Panc1 (cell line): ENCODE results near the gene SEPTIN11. TPM values are rescaled to one million over a fixed set of nuclear protein-coding genes. Genes with fewer than 3 reads are reported as not detected.

Source experiments
- ATAC-seq: fragments of 200-7000 bp; cut with Tn5 transposase; 2 replicates; pipeline ENCODE4 v1.9.1; 2020; ENCODE audit warnings: mild to moderate bottlenecking, moderate library complexity
- BruUV-seq: library from RNA; stranded (reverse); fragments of 400-500 nt; replicated peaks from 2 replicates; lab custom pipeline; 2021; lab: Mats Ljungman, UMichigan
- CTCF ChIA-PET: fragments of 300-600 bp; sonication (Branson Sonifier 250); formaldehyde crosslinking; loops from one replicate; lab custom pipeline; 2022; ENCODE audit warnings: antibody characterized with exemption; lab: Charles Lee
- POLR2A ChIA-PET: fragments of 300-600 bp; sonication (Branson Sonifier 250); formaldehyde crosslinking; loops from one replicate; lab custom pipeline; 2022; ENCODE audit warnings: antibody characterized with exemption; lab: Charles Lee
- DNase-seq: peaks from one replicate; pipeline ENCODE4 v3.0.0-alpha.2; 2010; ENCODE audit warnings: low read depth, low spot score
- H3K27ac ChIP-seq: 2 replicates; pipeline ENCODE4 v1.5.1; 2011; ENCODE audit warnings: mild to moderate bottlenecking, low read length, inconsistent platforms
- H3K27me3 ChIP-seq: fragments of 200-500 bp; sonication (Bioruptor generic); 2 replicates; pipeline ENCODE4 v1.6.0; 2014; ENCODE audit warnings: low read length, inconsistent platforms; ENCODE audit not compliant: control insufficient read depth, insufficient read depth
- H3K36me3 ChIP-seq: fragments of 200-500 bp; sonication (Bioruptor generic); 2 replicates; pipeline ENCODE4 v1.5.1; 2014; ENCODE audit warnings: inconsistent platforms, mild to moderate bottlenecking, low read length, moderate library complexity; ENCODE audit not compliant: control insufficient read depth, insufficient read depth
- H3K4me1 ChIP-seq: 2 replicates; pipeline ENCODE4 v1.5.1; 2011; ENCODE audit warnings: inconsistent platforms, mild to moderate bottlenecking, low read length, moderate library complexity; ENCODE audit not compliant: control insufficient read depth, insufficient read depth
- H3K4me3 ChIP-seq, 2 experiments: 2 replicates each; pipeline ENCODE4 v1.5.1; 2011 to 2012; ENCODE audit warnings: low read depth in 2 of 2, low read length in 2 of 2, mild to moderate bottlenecking in 2 of 2, inconsistent platforms in 1 of 2, moderate library complexity in 1 of 2
- H3K9me3 ChIP-seq: fragments of 200-500 bp; sonication (Bioruptor generic); 2 replicates; pipeline ENCODE4 v1.5.1; 2014; ENCODE audit warnings: low read depth, mild to moderate bottlenecking, inconsistent platforms, low read length, moderate library complexity; ENCODE audit not compliant: control insufficient read depth, insufficient read depth
- POLR2AphosphoS5 ChIP-seq: IDR thresholded peaks from 2 replicates; pipeline ENCODE4 v1.6.1; 2012; ENCODE audit warnings: mild to moderate bottlenecking, low read depth, low read length, moderate library complexity
- SIN3A ChIP-seq: IDR thresholded peaks from 2 replicates; pipeline ENCODE4 v1.6.1; 2012; ENCODE audit warnings: low read depth, mild to moderate bottlenecking, low read length, moderate library complexity, borderline replicate concordance; ENCODE audit not compliant: insufficient read depth
- TCF7L2 ChIP-seq: IDR thresholded peaks from 2 replicates; pipeline ENCODE4 v1.6.1; 2011; ENCODE audit warnings: mild to moderate bottlenecking, low read depth, low read length, inconsistent platforms
- in situ Hi-C: cut with HindIII; loops from 2 replicates; pipeline ENCODE4 v1.10.0; 2016; ENCODE audit warnings: low sequenced_read_pairs, low pct_unique_long_range_greater_than_20kb
- intact Hi-C: fragments of 100-400 bp; cut with micrococcal nuclease; formaldehyde crosslinking; loops from one replicate; pipeline ENCODE4 v1.10.0; 2022; ENCODE audit not compliant: unreplicated experiment
- total RNA-seq: library from RNA; stranded (reverse); gene quantifications from one replicate; pipeline ENCODE4 v1.2.1, GENCODE V29; 2021; ENCODE audit not compliant: unreplicated experiment
- TF ChIP-seq, protein P1 (sequence below), 2 experiments: IDR thresholded peaks; 2 replicates each; pipeline ENCODE4 v1.6.1; 2011 to 2012; ENCODE audit warnings: low read depth in 2 of 2, control low read depth in 1 of 2, low read length in 1 of 2, mild to moderate bottlenecking in 1 of 2, moderate library complexity in 1 of 2; ENCODE audit not compliant: insufficient read depth in 1 of 2
- TF ChIP-seq, protein P2 (sequence below): fragments of 450-650 bp; IDR thresholded peaks from 2 replicates; pipeline ENCODE4 v1.5.1; 2017; ENCODE audit warnings: mild to moderate bottlenecking

The SEPTIN11 gene
- total RNA-seq, 1 experiment from 2014 or later, result 103 TPM

DNA sequence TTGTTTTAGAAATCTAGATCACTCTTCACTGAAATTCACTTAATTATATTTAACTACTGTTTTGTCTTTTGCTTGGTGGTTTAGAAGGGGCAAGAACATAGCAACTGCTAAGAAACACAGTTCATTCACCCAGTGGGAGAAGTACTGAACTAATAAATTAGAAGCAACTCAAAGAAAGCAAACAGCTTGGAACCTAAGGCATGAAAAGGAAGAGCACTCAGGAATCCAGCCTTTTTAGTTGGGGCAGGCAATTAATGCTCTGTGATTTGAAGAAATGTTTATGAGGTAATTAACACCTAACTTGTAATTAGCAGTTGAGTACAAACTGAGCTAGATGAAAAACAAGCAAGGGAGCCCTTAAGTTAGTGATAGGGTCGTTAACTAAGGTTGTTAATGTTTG, 22.8 kb downstream of the SEPTIN11 start:
- no peaks in the 10 kb centered on the region for H3K9me3 ChIP-seq
- CTCF ChIA-PET, result no interaction called here
- H3K27ac ChIP-seq, result no peak overlapping the region
- H3K36me3 ChIP-seq, result no peaks in the 10 kb centered on the region
- intact Hi-C loops, result no loop called here
- in situ Hi-C loops, result no loop called here
- no peak overlapping the region for H3K4me3 ChIP-seq
- H3K4me1 ChIP-seq, result peaks cover 12% of the 10 kb centered on the region; the same call in 1 of the 2 replicates
- no TSS peak for BruUV-seq
- no peak for DNase-seq
- no peak for ATAC-seq
- POLR2A ChIA-PET, result no interaction called here
- TF ChIP-seq POLR2AphosphoS5, result no peak
- TF ChIP-seq SIN3A, result no peak
- TF ChIP-seq, protein P1, sequence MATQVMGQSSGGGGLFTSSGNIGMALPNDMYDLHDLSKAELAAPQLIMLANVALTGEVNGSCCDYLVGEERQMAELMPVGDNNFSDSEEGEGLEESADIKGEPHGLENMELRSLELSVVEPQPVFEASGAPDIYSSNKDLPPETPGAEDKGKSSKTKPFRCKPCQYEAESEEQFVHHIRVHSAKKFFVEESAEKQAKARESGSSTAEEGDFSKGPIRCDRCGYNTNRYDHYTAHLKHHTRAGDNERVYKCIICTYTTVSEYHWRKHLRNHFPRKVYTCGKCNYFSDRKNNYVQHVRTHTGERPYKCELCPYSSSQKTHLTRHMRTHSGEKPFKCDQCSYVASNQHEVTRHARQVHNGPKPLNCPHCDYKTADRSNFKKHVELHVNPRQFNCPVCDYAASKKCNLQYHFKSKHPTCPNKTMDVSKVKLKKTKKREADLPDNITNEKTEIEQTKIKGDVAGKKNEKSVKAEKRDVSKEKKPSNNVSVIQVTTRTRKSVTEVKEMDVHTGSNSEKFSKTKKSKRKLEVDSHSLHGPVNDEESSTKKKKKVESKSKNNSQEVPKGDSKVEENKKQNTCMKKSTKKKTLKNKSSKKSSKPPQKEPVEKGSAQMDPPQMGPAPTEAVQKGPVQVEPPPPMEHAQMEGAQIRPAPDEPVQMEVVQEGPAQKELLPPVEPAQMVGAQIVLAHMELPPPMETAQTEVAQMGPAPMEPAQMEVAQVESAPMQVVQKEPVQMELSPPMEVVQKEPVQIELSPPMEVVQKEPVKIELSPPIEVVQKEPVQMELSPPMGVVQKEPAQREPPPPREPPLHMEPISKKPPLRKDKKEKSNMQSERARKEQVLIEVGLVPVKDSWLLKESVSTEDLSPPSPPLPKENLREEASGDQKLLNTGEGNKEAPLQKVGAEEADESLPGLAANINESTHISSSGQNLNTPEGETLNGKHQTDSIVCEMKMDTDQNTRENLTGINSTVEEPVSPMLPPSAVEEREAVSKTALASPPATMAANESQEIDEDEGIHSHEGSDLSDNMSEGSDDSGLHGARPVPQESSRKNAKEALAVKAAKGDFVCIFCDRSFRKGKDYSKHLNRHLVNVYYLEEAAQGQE (IDR thresholded peaks at IDR 0.05; ENCODE audit: insufficient read depth in 1 of 2, low read depth in 2 of 2, low read length in 1 of 2), result no peak
- no peak for TF ChIP-seq TCF7L2
- TF ChIP-seq, protein P2, sequence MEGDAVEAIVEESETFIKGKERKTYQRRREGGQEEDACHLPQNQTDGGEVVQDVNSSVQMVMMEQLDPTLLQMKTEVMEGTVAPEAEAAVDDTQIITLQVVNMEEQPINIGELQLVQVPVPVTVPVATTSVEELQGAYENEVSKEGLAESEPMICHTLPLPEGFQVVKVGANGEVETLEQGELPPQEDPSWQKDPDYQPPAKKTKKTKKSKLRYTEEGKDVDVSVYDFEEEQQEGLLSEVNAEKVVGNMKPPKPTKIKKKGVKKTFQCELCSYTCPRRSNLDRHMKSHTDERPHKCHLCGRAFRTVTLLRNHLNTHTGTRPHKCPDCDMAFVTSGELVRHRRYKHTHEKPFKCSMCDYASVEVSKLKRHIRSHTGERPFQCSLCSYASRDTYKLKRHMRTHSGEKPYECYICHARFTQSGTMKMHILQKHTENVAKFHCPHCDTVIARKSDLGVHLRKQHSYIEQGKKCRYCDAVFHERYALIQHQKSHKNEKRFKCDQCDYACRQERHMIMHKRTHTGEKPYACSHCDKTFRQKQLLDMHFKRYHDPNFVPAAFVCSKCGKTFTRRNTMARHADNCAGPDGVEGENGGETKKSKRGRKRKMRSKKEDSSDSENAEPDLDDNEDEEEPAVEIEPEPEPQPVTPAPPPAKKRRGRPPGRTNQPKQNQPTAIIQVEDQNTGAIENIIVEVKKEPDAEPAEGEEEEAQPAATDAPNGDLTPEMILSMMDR, result no peak
- no peaks in the 10 kb centered on the region for H3K27me3 ChIP-seq

DNA sequence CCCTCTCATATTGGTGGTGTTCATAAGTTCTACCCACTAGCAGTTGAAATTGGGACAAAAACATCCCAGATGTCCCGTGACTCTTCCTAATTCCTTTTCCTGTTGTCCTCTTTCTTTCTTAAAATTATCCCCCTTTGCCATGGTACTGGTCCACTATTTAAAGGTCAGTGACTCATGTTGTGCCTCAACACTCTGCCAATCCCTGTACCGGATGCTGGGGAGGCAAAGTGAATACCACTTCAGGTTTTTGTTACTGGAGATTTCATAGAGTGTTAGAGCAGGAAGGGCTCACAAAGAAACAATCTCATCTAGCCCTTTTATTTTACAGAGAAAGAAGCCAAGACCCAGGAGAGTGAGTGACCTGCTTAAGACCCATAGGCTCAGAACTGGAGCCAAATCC, 24.6 kb downstream of the SEPTIN11 start:
- ATAC-seq, result no peak
- Histone ChIP-seq H3K4me1 (peaks cover 15% of the 10 kb centered on the region), H3K9me3 (no peaks in the 10 kb centered on the region), H3K4me3 (no peak overlapping the region), H3K27ac (no peak overlapping the region), H3K27me3 (no peaks in the 10 kb centered on the region), H3K36me3 (no peaks in the 10 kb centered on the region)
- ChIA-PET POLR2A (no interaction called here), CTCF (no interaction called here)
- in situ Hi-C loops, result no loop called here
- intact Hi-C loops, result no loop called here
- TF ChIP-seq, protein P1 (IDR thresholded peaks at IDR 0.05; ENCODE audit: insufficient read depth in 1 of 2, low read depth in 2 of 2, low read length in 1 of 2), result no peak
- TF ChIP-seq POLR2AphosphoS5, result no peak
- TF ChIP-seq SIN3A, result no peak
- TF ChIP-seq, protein P2, result no peak
- BruUV-seq, result no TSS peak
- DNase-seq, result no peak
